ENCODE measurements around the gene FAM171A1. TPM values are rescaled to one million over a fixed set of nuclear protein-coding genes. Genes with fewer than 3 reads are reported as not detected.
A peak's percentile ranks its signal among the peaks of the same experiment; 100 is the strongest.

The FAM171A1 gene
- total RNA-seq, 2 donors from 2014 or later: 16.3 to 24.2 TPM

DNA sequence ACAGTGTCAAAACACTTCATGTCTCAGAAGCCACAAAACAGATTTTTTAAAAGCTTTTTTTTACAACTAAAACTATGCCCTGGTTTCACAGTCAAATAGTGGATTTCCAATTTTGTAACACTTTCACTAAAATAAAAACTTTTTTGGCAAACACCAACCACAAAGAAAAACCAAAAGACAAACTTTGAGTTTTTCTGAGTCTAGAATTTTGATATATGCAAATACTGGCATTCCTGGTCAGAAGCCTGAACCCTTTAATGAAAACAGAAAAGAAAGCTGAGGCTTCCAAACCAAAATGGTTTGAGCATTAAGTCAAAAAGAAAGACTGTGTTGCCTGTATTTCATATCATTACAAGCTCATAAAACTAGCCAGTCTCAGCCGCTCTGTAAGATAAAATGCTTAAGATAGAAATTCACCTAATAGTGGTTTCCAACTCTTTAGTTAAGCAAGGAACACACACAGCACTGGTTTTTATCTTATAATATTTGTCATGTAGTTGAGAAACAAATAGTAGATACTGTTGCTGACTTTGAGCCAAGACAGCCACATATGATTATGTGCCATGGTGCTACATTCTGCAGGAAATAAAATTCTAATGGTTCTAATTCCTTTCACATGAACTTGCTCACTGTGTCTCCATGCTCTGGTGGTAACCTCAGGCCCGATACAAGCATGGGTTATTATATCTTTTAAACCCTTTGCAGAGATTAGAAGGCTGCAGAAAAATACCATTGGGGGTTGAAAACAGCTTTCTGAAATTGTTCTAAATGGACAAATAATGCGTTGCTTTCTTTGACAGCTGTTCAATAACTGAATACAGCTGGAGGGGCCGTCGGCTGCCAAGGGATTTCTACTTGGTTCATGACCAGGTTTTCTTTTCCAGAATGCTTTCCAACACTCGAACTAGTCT lies 49.4 kb downstream of the FAM171A1 start:
- DNase-seq (ENCODE audit: low spot score): no peak
- Histone ChIP-seq H3K27me3 (replicated peaks; ENCODE audit: insufficient read depth) (no peaks in the 10 kb centered on the region), H3K9me3 (no peaks in the 10 kb centered on the region), H3K4me1 (replicated peaks) (no peaks in the 10 kb centered on the region), H3K4me3 (no peak overlapping the region), H3K36me3 (no peaks in the 10 kb centered on the region), H3K27ac (peak overlapping the region in 1 of 2 donors; percentile 6)
- WGBS: 18% methylated on average over 6 of the region's 6 CpGs
- intact Hi-C loops (cut with DNase I): no loop called here
- TF ChIP-seq POLR2A (IDR thresholded peaks at IDR 0.05) (no peak), POLR2AphosphoS5 (IDR thresholded peaks at IDR 0.05) (no peak)
- TF ChIP-seq, protein P1, sequence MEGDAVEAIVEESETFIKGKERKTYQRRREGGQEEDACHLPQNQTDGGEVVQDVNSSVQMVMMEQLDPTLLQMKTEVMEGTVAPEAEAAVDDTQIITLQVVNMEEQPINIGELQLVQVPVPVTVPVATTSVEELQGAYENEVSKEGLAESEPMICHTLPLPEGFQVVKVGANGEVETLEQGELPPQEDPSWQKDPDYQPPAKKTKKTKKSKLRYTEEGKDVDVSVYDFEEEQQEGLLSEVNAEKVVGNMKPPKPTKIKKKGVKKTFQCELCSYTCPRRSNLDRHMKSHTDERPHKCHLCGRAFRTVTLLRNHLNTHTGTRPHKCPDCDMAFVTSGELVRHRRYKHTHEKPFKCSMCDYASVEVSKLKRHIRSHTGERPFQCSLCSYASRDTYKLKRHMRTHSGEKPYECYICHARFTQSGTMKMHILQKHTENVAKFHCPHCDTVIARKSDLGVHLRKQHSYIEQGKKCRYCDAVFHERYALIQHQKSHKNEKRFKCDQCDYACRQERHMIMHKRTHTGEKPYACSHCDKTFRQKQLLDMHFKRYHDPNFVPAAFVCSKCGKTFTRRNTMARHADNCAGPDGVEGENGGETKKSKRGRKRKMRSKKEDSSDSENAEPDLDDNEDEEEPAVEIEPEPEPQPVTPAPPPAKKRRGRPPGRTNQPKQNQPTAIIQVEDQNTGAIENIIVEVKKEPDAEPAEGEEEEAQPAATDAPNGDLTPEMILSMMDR (IDR thresholded peaks at IDR 0.05): no peak

DNA sequence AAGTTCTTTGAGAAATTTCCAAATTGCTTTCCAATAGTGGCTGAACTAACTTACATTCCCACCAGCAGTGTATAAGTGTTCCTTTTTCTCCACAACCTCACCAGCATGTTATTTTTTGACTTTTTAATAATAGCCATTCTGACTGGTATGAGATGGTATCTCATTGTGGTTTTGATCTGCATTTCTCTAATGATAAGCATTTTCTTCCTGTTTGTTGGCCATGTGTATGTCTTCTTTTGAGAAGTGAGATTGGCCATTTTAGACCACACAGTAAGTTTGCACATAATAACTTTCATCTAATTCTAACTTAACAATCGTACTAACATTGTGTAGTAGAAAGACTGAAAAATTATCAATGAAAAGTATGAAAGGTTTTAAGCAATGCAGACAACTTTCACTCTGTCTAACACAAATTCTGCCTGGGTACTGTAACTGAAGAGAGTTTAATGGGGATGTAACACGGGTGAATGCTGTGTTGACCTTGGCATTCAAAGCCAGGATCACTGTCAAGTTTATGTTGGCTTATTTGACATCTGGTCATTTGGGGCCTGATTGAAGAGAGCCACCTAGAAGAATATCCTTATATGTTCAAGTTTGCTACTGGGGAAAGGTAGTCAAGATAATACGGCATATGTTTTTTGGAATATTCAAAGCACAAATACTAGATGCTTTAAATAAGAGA lies 50.4 kb downstream of the FAM171A1 start:
- DNase-seq (ENCODE audit: low spot score): no peak
- Histone ChIP-seq H3K4me3 (no peak overlapping the region), H3K9me3 (no peaks in the 10 kb centered on the region), H3K27me3 (replicated peaks; ENCODE audit: insufficient read depth) (no peaks in the 10 kb centered on the region), H3K36me3 (no peaks in the 10 kb centered on the region), H3K4me1 (replicated peaks) (no peaks in the 10 kb centered on the region), H3K27ac (no peak overlapping the region)
- TF ChIP-seq, protein P1 (IDR thresholded peaks at IDR 0.05): no peak
- TF ChIP-seq POLR2A (IDR thresholded peaks at IDR 0.05) (no peak), POLR2AphosphoS5 (IDR thresholded peaks at IDR 0.05) (no peak)
- WGBS: 47% methylated on average over 3 of the region's 3 CpGs
- intact Hi-C loops (cut with DNase I): no loop called here

DNA sequence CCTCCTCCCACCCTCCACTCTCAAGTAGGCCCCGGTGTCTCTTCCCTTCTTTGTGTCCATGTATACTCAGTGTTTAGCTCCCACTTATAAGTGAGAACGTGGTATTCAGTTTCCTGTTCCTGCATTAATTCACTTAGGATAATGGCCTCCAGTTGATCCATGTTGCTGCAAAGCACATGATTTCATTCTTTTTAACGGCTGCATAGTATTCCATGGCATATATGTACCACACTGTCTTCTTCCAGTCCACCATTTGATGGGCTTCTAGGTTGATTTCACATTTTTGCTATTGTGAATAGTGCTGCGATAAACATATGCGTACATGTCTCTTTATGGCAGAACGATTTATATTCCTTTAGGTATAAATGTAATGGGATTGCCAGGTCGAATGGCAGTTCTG lies 51.0 kb downstream of the FAM171A1 start:
- intact Hi-C loops (cut with DNase I): no loop called here
- DNase-seq (ENCODE audit: low spot score): no peak
- no peak for TF ChIP-seq POLR2AphosphoS5 (IDR thresholded peaks at IDR 0.05)
- TF ChIP-seq, protein P1 (IDR thresholded peaks at IDR 0.05): no peak
- no peak for TF ChIP-seq POLR2A (IDR thresholded peaks at IDR 0.05)
- H3K4me3 ChIP-seq: no peak overlapping the region
- no peaks in the 10 kb centered on the region for H3K27me3 ChIP-seq (replicated peaks; ENCODE audit: insufficient read depth)
- 92% methylated on average over 7 of the region's 7 CpGs for WGBS
- no peaks in the 10 kb centered on the region for H3K36me3 ChIP-seq
- no peak overlapping the region for H3K27ac ChIP-seq
- no peaks in the 10 kb centered on the region for H3K4me1 ChIP-seq (replicated peaks)
- no peaks in the 10 kb centered on the region for H3K9me3 ChIP-seq

DNA sequence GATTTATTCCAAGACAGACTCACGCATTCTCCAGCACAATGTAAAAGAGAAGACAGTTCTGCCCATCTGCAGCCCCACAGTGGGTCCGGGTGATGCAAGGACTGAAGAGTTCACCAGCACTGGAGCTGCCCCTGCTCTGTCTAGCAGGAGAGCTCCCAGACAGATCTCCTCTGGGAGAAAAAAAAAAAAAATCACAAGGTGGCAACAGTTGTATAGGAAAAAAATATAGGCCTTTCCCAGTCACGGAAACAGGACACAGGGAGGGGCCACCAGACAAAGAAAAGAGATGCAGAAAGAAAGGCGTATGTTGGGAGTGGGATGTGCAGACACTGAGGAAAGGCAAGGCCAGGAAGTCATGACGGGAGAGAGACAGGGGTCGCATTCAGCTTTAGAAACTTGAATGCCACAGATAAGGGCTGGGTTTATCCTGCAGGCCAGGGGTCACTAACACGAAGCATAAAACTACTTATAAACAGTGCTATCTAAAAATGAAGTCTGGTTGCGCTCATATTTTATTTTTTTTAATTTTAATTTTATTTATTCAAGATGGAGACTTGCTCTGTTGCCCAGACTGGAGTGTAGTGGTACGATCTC lies 54.1 kb downstream of the FAM171A1 start:
- Histone ChIP-seq H3K4me3 (no peak overlapping the region), H3K27ac (no peak overlapping the region), H3K36me3 (no peaks in the 10 kb centered on the region), H3K27me3 (replicated peaks; ENCODE audit: insufficient read depth) (no peaks in the 10 kb centered on the region), H3K9me3 (no peaks in the 10 kb centered on the region), H3K4me1 (replicated peaks) (peaks cover 4% of the 10 kb centered on the region)
- intact Hi-C loops (cut with DNase I): no loop called here
- TF ChIP-seq POLR2AphosphoS5 (IDR thresholded peaks at IDR 0.05) (no peak), POLR2A (IDR thresholded peaks at IDR 0.05) (no peak)
- TF ChIP-seq, protein P1 (IDR thresholded peaks at IDR 0.05): no peak
- WGBS: 81% methylated on average over 9 of the region's 9 CpGs
- no peak for DNase-seq (ENCODE audit: low spot score)

All from prostate gland (tissue), 2 donors.